PC-3 (cell line): Measurements from ENCODE around the gene CRY1. TPM values are rescaled to one million over a fixed set of nuclear protein-coding genes. Genes with fewer than 3 reads are reported as not detected.

ENCODE experiments used
- ATAC-seq: fragments of 200-7000 bp; cut with Tn5 transposase; 2 replicates; pipeline ENCODE4 v1.9.1; 2020; ENCODE audit warnings: mild to moderate bottlenecking, moderate library complexity
- BruUV-seq: library from RNA; stranded (reverse); fragments of 400-500 nt; replicated peaks from 2 replicates; lab custom pipeline; 2021; lab: Mats Ljungman, UMichigan
- CTCF ChIA-PET: fragments of 300-600 bp; sonication (Branson Sonifier 250); formaldehyde crosslinking; loops from one replicate; lab custom pipeline; 2022; ENCODE audit warnings: antibody characterized with exemption; lab: Charles Lee
- POLR2A ChIA-PET: fragments of 300-600 bp; sonication (Branson Sonifier 250); formaldehyde crosslinking; loops from one replicate; lab custom pipeline; 2022; ENCODE audit warnings: antibody characterized with exemption; ENCODE audit not compliant: unreplicated experiment; lab: Charles Lee
- DNase-seq: peaks from one replicate; pipeline ENCODE4 v3.0.0-alpha.2; 2015
- H2AFZ ChIP-seq: fragments of 300-600 bp; sonication (generic); 2 replicates; pipeline ENCODE4 v1.6.0; 2016; ENCODE audit warnings: antibody characterized with exemption, low read length
- H3F3A ChIP-seq: fragments of 300-600 bp; sonication (generic); one replicate; pipeline ENCODE4 v1.6.0; 2017; ENCODE audit warnings: antibody characterized with exemption, low read length, control low read depth, mild to moderate bottlenecking; ENCODE audit not compliant: unreplicated experiment
- H3K27ac ChIP-seq: fragments of 300-600 bp; sonication (generic); 2 replicates; pipeline ENCODE4 v1.5.1; 2016; ENCODE audit warnings: mild to moderate bottlenecking, low read length
- H3K27me3 ChIP-seq: fragments of 300-600 bp; sonication (generic); 2 replicates; pipeline ENCODE4 v1.6.1; 2016; ENCODE audit warnings: low read length, mixed read lengths
- H3K36me3 ChIP-seq: fragments of 300-600 bp; sonication (generic); 2 replicates; pipeline ENCODE4 v1.6.1; 2016; ENCODE audit warnings: low read depth, mixed run types, low read length, mixed read lengths
- H3K4me1 ChIP-seq: fragments of 300-600 bp; sonication (generic); 2 replicates; pipeline ENCODE4 v1.5.1; 2016; ENCODE audit warnings: low read length; ENCODE audit not compliant: insufficient read depth
- H3K4me2 ChIP-seq: fragments of 300-600 bp; sonication (generic); 2 replicates; pipeline ENCODE4 v1.6.0; 2016; ENCODE audit warnings: low read length
- H3K4me3 ChIP-seq: fragments of 300-600 bp; sonication (generic); 2 replicates; pipeline ENCODE4 v1.5.1; 2016; ENCODE audit warnings: mild to moderate bottlenecking, low read length, mixed read lengths
- H3K79me2 ChIP-seq: fragments of 300-600 bp; sonication (generic); 2 replicates; pipeline ENCODE4 v1.6.1; 2017; ENCODE audit warnings: low read length, mixed read lengths
- H3K9ac ChIP-seq: fragments of 300-600 bp; sonication (generic); 2 replicates; pipeline ENCODE4 v1.6.0; 2016; ENCODE audit warnings: mild to moderate bottlenecking, low read length
- H3K9me2 ChIP-seq: fragments of 300-600 bp; sonication (generic); replicated peaks from 2 replicates; pipeline ENCODE4 v1.6.1; 2016; ENCODE audit warnings: mixed run types, low read length, mixed read lengths
- H3K9me3 ChIP-seq: fragments of 300-600 bp; sonication (generic); 2 replicates; pipeline ENCODE4 v1.6.1; 2016; ENCODE audit warnings: low read length, mixed read lengths
- H4K20me1 ChIP-seq: fragments of 300-600 bp; sonication (generic); 2 replicates; pipeline ENCODE4 v1.6.1; 2016; ENCODE audit warnings: low read length, mixed read lengths
- CTCF ChIP-seq: fragments of 300-600 bp; sonication (generic); conservative IDR thresholded peaks from 2 replicates; pipeline ENCODE4 v1.5.1; 2017; ENCODE audit warnings: antibody characterized with exemption, low read depth, mild to moderate bottlenecking, low read length
- EZH2 ChIP-seq: fragments of 300-600 bp; sonication (generic); IDR thresholded peaks from one replicate; pipeline ENCODE4 v1.6.1; 2017; ENCODE audit warnings: antibody characterized with exemption, mild to moderate bottlenecking, low read length; ENCODE audit not compliant: unreplicated experiment
- EZH2phosphoT487 ChIP-seq: fragments of 300-600 bp; sonication (generic); IDR thresholded peaks from 2 replicates; pipeline ENCODE4 v1.6.1; 2018; ENCODE audit warnings: mild to moderate bottlenecking, antibody characterized with exemption, low read length, borderline replicate concordance
- intact Hi-C: fragments of 100-400 bp; cut with micrococcal nuclease; formaldehyde crosslinking; loops from 2 replicates; pipeline ENCODE4 v1.9.0; 2023
- total RNA-seq: library from RNA; depleted of rRNA; stranded (reverse); fragments of >200 nt; gene quantifications from 2 replicates; pipeline ENCODE4 v1.2.3, GENCODE V29; 2014

CRY1 gene
- total RNA-seq, 1 experiment from 2014 or later, result 32.0 TPM

DNA sequence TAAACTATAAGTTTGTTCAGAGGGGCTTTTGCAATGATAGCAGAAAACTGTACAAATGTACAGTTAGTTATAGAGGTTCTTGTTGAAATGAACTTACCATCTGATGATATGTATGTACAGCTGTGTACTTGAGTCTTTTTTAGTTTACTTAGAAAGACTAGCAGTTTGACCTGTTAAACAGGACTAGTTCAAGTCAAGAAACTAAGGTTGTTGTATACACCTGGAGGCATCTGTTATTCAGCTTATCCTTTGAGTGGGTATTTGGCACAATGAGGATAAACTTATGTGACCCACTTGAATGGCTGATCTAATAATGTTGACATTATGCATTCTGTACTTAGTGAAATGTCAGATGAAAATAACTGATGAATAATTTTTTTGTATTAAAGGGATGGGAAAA lies 119.8 kb downstream of the CRY1 start:
- Histone ChIP-seq H3K4me1 (peaks cover 12% of the 10 kb centered on the region), H4K20me1 (no peaks in the 10 kb centered on the region), H3K36me3 (peaks cover 18% of the 10 kb centered on the region; the same call in 1 of the 2 replicates), H3K9me2 (no peaks in the 10 kb centered on the region), H3K27me3 (no peaks in the 10 kb centered on the region), H3K9me3 (no peaks in the 10 kb centered on the region), H2AFZ (no peak overlapping the region), H3K9ac (no peak overlapping the region), H3K27ac (no peak overlapping the region), H3K79me2 (no peaks in the 10 kb centered on the region), H3K4me3 (no peak overlapping the region), H3K4me2 (no peak overlapping the region), H3F3A (no peaks in the 10 kb centered on the region)
- TF ChIP-seq EZH2phosphoT487 (no peak), CTCF (no peak), EZH2 (no peak)
- intact Hi-C loops, result no loop called here
- ChIA-PET POLR2A (no interaction called here), CTCF (no interaction called here)
- no TSS peak for BruUV-seq
- DNase-seq, result no peak
- ATAC-seq, result no peak

GRCh38 chr12:106971065-106971464 lies 122.3 kb downstream of the CRY1 start:
- no peak for ATAC-seq
- Histone ChIP-seq H3K36me3 (peaks cover 23% of the 10 kb centered on the region; the same call in 1 of the 2 replicates), H4K20me1 (no peaks in the 10 kb centered on the region), H3F3A (no peaks in the 10 kb centered on the region), H3K4me2 (no peak overlapping the region), H3K9ac (no peak overlapping the region), H3K27me3 (no peaks in the 10 kb centered on the region), H3K27ac (no peak overlapping the region), H3K4me1 (peaks cover 4% of the 10 kb centered on the region), H3K9me3 (no peaks in the 10 kb centered on the region), H3K79me2 (no peaks in the 10 kb centered on the region), H3K9me2 (no peaks in the 10 kb centered on the region), H3K4me3 (no peak overlapping the region), H2AFZ (no peak overlapping the region)
- no peak for DNase-seq
- POLR2A ChIA-PET, result no interaction called here
- no TSS peak for BruUV-seq
- TF ChIP-seq EZH2phosphoT487 (no peak), EZH2 (no peak), CTCF (no peak)
- CTCF ChIA-PET, result no interaction called here
- intact Hi-C loops, result no loop called here

- H3K4me3 ChIP-seq, result no peak overlapping the region
- BruUV-seq, result no TSS peak
- ATAC-seq (no peak), DNase-seq (no peak)
- ChIA-PET CTCF (no interaction called here), POLR2A (no interaction called here)
- no peaks in the 10 kb centered on the region for H4K20me1 ChIP-seq
- H3K27ac ChIP-seq, result no peak overlapping the region
- no peaks in the 10 kb centered on the region for H3K27me3 ChIP-seq
- no peaks in the 10 kb centered on the region for H3F3A ChIP-seq
- H3K79me2 ChIP-seq, result peaks cover 17% of the 10 kb centered on the region
- intact Hi-C loops, result no loop called here
- no peak overlapping the region for H2AFZ ChIP-seq
- H3K4me2 ChIP-seq, result no peak overlapping the region
- no peak for TF ChIP-seq CTCF
- no peak for TF ChIP-seq EZH2phosphoT487
- TF ChIP-seq EZH2, result no peak
- H3K9me3 ChIP-seq, result no peaks in the 10 kb centered on the region
- no peak overlapping the region for H3K9ac ChIP-seq
- H3K4me1 ChIP-seq, result no peaks in the 10 kb centered on the region
- peaks cover 17% of the 10 kb centered on the region; the same call in 1 of the 2 replicates for H3K36me3 ChIP-seq
- H3K9me2 ChIP-seq, result no peaks in the 10 kb centered on the region
Measured at GRCh38 chr12:106964526-106964925, 128.8 kb downstream of the CRY1 start.
